Stimulated activated CD8-positive, alpha-beta memory T cell treated with anti-CD3 and anti-CD28 coated beads, Interleukin-4, amount 100 ng/mL, for 1 hour (primary cell): ENCODE results near the gene ATR.

Experiments used
- DNase-seq, 2 donors: peaks; one replicate each; pipeline ENCODE4 v3.0.0-alpha.2; 2020; ENCODE audit warnings: low read depth in 2 of 2, low spot score in 1 of 2

ATR gene

GRCh38 chr3:142530296-142530695 lies 48.2 kb downstream of the ATR start:
- DNase-seq: no peak

- no peak for DNase-seq
Observed at GRCh38 chr3:142523921-142524566, 54.5 kb downstream of the ATR start.

GRCh38 chr3:142509079-142509478 lies 69.5 kb downstream of the ATR start:
- no peak for DNase-seq

GRCh38 chr3:142507241-142507640 lies 71.3 kb downstream of the ATR start:
- DNase-seq: no peak

DNA sequence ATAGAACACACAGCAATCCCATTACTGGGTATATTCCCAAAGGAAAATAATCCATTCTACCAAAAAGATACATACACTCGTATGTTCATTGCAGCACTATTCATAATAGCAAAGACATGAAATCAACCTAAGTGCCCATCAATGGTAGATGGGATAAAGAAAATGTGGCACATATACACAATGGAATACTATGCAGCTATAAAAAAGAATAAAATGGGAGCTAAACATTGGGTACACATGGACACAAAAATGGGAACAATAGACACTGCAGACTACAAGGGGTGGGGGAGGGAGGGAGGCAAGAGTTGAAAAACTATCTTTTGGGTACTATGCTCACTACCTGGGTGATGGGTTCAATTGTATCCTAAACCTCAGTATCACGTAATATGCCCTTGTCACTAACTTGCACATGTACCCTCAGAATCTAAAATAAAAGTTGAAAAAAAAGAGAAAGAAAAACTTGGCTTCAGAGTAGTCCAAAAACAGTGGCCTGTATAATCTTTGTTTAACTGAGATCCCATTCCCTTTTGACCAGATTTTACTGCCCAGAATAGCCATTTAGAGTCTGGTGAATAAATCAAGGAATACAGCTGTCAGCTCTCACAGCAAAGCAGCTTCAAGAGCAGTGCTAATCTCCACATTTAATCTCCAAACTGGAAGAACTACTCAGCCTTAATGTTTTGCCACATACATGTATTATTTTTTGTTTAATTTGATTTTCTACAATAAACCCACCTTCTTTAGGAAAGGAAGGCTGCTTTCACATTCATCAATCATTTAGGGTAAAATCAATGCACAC lies 76.1 kb downstream of the ATR start:
- DNase-seq: no peak

DNA sequence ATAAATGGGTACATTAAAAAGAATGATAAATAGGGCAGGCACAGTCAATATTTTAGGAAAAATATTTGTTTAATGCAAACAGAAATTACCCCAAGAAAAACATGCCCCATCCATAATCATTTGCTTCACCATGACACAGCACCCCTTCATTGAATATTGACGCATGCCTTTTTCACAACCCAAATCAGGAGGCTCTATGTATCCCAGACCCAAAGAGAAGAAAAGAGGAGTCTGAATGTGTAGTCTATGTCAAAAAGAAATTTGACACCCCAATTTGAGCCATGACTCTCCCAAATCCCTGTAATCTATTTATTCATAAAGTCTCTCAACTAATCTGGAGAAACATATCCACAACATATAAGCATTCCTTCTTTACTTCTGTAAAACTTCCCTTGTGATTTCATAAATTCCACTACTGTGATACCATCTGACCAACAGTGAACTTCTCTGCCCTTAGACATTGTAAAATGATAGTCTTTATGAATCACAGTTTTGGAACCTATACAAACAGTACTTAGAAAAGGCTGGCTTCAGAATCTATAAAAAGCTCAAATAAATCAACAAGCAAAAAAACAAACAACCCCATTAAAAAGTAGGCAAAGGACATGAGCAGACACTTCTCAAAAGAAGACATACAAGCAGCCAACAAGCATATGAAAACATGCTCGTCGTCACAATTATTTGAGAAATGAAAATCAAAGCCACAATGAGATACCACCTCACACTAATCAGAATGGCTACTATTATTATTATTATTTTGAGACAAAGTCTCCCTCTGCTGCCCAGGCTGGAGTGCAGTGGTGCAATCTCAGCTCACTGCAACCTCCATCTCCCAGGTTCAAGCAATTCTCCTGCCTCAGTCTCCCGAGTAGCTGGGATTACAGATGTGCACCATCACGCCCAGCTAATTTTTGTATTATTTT lies 77.3 kb downstream of the ATR start:
- DNase-seq: no peak

GRCh38 chr3:142500211-142500610 lies 78.3 kb downstream of the ATR start:
- DNase-seq: no peak

- DNase-seq: no peak
Observed at GRCh38 chr3:142498397-142499180, 79.9 kb downstream of the ATR start.

DNA sequence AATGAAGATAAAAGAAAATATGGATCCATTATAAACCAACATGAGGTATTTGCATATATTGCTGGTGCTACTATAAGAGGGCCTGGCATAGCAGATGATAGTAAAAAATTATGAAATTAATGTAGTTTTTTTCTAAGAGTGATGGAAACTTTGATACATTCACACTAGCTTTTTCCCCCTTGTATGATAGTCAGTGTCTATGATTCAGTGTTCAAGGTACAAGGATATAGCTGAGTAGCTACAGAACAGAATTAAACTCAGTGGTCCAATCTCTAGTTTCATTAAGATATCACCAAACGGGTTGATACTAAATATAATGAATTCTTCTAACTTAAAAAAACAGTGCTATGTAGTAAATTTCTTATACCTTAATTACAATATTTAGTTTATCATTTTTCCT lies 80.8 kb downstream of the ATR start:
- DNase-seq: no peak

DNA sequence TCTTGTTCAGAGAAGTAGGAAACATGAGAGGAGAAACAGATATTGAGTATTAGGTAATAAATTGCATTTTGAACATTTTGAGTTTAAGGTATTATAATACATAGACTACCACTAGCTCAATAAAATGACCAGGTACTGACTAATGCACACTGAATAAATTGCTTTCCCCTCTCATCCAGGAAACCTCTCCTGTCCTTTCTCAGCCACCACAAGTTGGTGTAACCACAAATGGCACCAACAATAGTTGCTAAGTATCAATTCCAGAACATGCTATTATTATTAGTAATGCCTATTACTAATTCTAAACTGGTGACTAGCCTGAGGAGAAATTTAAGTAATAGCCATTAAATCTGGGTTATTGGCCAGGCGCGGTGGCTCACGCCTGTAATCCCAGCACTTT lies 83.4 kb downstream of the ATR start:
- no peak for DNase-seq

GRCh38 chr3:142492184-142492583 lies 86.3 kb downstream of the ATR start:
- DNase-seq: no peak

DNA sequence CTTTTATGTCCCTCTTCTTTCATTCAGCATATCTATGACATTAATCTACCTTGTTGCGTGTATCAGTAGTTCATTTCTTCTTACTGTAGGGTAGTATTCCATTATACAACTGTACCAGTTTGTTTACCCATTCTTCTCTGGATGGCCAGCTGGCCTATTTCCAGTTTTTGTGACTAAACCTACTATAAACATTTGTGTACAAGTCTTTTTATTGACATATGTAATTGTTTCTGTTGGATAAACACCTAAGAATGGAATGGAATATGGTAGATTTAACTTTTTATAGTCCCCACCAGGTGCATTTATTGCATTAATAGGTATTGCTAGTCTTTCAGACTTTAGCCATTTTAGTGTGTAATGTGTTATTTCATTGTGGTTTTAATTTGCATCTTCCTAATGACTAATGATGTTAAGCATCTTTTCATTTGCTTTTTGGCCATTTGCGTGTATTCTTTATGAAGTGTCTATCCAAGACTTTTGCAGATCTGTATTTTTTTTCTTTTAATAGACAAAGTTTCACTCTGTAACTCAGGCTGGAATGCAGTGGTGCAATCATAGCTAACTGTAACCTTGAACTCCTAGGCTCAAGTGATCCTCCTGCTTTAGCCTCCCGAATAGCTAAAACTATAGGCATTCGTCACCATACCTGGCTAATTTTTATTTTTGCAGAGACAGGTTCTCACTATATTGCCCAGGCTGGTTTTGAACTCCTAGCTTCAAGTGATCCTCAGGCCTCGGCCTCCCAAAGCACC lies 88.8 kb downstream of the ATR start:
- DNase-seq: no peak

GRCh38 chr3:142484912-142485435 lies 93.6 kb downstream of the ATR start:
- no peak for DNase-seq

- no peak for DNase-seq
Observed at GRCh38 chr3:142481196-142481595, 97.3 kb downstream of the ATR start.

- no peak for DNase-seq
Observed at GRCh38 chr3:142470826-142471225, 107.7 kb downstream of the ATR start.

DNA sequence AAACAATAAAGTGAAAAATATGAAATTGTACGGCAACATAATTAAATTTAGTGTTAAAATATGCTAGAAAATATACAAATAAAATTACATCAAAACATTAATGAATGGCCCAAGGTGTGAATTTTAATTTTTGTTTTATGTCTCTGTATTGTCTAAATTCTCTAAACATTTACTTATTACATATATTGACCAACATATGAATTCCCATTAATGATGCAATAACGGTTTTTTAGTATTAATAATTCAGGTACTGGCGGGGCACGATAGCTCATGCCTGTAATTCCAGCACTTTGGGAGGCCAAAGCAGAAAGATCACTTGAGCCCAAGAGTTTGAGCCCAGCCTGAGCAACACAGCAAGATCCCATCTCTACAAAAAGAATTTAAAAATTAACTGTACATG lies 110.1 kb downstream of the ATR start:
- DNase-seq: no peak

- no peak for DNase-seq
Observed at GRCh38 chr3:142467768-142468167, 110.8 kb downstream of the ATR start.

GRCh38 chr3:142460689-142461088 lies 117.8 kb downstream of the ATR start:
- no peak for DNase-seq

- DNase-seq: no peak
Observed at GRCh38 chr3:142459929-142460328, 118.6 kb downstream of the ATR start.

DNA sequence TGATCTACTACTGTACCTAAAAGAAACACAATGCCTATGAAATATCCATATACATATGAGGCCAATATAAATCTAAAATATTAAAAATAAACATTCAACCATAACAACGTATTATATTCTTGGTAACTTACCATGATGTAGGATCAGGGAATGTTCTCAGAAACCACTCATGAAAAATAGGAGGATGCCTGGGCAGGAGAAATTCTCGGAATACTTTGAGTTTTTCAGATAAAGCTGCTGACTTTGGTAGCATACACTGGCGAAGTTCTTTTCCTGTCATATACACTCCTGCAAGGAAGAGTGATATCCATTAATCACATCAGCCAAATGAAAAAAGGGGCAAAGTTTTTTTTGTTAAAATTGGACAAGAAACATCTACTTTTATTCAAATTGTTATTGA lies 119.4 kb downstream of the ATR start:
- DNase-seq: no peak
